ENCODE data around the gene APCDD1. TPM values are rescaled to one million over a fixed set of nuclear protein-coding genes. Genes with fewer than 3 reads are reported as not detected.
"Not testable (repeated sequence)": the region's sequence is repeated elsewhere in the genome, so short reads cannot be mapped to it uniquely, and the experiment has no call there.

APCDD1 gene
- total RNA-seq, 1 experiment from 2014 or later = 11.8 TPM

DNA sequence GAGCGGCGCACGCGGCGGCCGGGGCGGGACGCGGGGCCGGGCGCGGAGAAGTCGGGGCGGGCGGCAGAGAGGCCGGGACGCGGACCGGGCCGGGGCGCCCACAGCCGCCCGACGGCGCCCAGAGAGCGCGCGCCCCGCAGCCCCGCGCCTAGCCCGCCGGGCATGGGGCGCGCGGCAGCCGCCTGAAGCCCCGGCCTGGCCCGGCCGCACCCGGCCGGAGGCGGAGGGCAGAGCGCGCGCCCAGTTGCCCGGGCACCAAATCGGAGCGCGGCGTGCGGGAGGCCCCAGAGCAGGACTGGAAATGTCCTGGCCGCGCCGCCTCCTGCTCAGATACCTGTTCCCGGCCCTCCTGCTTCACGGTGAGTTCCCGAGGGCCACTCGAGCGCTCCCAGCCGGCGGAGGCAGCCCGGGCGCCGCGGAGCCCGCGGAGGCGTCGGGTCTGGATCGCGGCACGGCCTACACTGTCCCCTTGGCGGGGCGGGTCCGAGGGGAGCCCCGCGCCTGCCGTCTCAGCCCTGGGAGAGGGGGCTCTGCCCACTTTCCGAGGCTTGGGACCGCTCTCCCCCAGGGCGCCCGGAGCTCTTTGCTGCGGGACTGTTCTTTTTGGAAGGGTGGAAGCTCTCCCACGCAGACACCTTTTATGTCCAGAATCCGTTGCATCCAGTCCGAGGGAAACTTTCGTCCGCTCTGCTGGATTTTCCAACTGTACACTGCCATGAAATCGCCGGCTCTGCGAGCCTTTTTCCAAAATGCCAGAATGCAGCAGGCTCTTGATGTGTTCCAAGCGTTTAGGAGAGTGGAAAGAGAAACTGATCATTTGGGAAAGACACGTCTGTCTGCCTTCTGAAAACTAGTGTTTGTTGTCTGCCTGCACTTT is 484 bp downstream of the APCDD1 start:
- DNase-seq = peak; percentile 33
- H3K4me3 ChIP-seq = peak overlapping the region; percentile 64
- no peaks in the 10 kb centered on the region for H3K27me3 ChIP-seq
- no peaks in the 10 kb centered on the region for H3K9me3 ChIP-seq
- H3K36me3 ChIP-seq = no peaks in the 10 kb centered on the region

DNA sequence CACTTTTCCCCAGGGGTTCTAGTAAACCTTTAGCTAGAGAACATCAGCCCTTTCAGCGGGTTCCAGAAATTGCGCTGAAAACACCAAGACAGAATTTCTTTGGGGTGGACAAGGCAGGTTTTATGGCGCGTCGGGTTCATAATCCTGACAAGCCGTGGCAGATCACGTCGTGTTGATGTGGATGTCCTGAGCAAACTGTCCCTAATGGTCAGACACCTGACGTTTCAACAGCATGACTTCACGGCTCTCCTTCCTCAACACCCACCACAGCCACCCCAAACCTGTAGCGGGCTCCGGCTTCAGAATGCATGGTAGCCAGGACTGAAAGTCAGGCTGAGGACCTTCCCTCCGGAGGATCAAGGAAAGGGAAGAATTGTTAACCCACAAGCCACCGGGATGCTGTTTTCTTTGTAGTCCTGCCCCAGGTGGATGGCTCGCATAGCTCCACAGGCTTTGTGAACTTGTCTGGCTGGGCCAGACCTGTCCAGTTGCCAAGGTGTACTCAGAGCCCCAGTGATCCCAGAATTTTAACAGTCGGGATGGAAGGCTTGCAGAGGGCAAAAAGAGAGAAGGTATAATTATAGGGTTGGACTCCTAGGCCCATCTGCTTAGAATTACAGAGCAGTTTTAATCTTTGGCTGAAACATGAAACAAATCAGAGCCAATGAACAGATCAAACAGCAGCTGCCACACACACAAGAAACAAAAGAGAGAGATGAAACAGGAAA is 1.5 kb downstream of the APCDD1 start:
- Histone ChIP-seq H3K4me3 (peak overlapping the region; percentile 64), H3K9me3 (no peaks in the 10 kb centered on the region), H3K36me3 (no peaks in the 10 kb centered on the region), H3K27me3 (no peaks in the 10 kb centered on the region)
- no peak for DNase-seq

DNA sequence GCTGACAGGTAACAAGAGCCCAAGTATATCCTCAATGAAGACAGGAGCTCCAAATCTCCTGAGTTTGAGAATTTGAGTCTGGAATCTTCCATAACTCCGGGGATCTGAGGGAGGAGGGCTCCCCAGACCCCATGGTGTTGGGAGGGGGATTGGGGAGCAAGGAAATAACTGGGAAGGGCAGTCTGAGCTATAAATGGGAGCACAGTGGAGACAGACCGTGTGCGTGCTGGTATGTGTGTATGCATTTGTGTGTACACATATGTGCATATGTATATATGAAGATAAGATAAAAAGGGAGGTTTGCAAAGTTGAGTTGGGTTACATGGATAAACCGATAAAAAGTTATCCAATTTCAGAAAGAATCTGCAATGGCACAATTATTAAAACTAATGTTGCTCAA is 2.3 kb downstream of the APCDD1 start:
- no peak for DNase-seq
- Histone ChIP-seq H3K9me3 (no peaks in the 10 kb centered on the region), H3K36me3 (no peaks in the 10 kb centered on the region), H3K27me3 (no peaks in the 10 kb centered on the region), H3K4me3 (no peak overlapping the region)

DNA sequence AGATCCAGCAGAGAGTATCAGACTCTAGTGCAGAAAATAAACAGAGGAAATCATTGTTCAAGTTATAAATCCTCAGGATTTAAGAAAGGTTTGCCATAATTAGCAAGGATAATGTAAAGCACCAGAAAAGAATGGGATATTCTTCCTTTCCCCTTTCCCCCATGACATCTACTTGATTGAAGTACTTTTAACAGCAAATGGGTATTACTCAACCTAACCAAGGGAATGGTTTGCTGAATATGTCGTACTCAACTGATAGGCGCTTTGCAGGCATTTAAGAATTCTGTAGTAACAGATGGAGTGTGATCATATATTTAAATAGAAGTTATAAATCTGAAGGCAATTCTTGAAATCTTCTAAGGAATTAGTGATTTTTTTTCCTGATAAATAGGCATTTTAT is 2.7 kb downstream of the APCDD1 start:
- DNase-seq = no peak
- no peaks in the 10 kb centered on the region for H3K9me3 ChIP-seq
- H3K4me3 ChIP-seq = no peak overlapping the region
- H3K36me3 ChIP-seq = no peaks in the 10 kb centered on the region
- no peaks in the 10 kb centered on the region for H3K27me3 ChIP-seq

DNA sequence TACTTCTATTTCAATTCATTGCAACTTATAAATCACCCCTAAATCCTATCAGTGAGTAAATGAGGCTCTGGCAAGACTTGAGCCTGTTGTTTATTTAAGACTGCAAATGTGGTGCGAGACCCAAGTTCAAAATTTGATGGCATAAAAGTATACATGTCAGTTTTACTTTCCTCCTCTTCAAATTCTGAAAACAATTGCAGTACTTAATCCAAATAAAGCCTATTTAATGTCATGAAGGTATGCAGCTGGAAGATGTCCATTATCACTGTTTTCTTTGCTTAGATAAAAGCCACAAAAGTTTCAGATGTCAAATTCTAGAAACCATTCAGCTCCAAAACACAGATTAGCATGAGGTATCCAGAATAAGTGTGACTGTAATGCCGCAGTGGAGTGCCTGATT is 3.3 kb downstream of the APCDD1 start:
- Histone ChIP-seq H3K9me3 (no peaks in the 10 kb centered on the region), H3K27me3 (no peaks in the 10 kb centered on the region), H3K4me3 (no peak overlapping the region), H3K36me3 (no peaks in the 10 kb centered on the region)
- no peak for DNase-seq

DNA sequence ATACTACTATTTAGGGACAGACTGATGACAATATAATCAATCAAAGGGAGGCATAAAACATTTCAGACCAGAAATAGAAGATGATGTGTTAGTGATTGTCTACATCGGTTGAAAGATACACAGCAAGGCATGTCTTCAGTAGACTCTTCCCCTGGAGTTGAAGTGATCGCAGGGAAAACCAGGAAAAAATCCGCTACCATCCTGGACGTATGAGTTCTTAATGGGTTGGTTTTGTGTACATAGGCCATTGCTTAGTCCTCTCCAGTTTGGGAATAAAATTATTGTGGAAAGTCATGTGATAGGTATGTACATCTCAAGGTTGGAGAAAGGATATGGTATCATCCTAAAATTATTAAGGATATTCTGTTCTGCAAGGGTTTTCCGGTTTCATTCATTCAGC is 4.3 kb downstream of the APCDD1 start:
- no peak for DNase-seq
- Histone ChIP-seq H3K36me3 (no peaks in the 10 kb centered on the region), H3K4me3 (no peak overlapping the region), H3K27me3 (no peaks in the 10 kb centered on the region), H3K9me3 (no peaks in the 10 kb centered on the region)

DNA sequence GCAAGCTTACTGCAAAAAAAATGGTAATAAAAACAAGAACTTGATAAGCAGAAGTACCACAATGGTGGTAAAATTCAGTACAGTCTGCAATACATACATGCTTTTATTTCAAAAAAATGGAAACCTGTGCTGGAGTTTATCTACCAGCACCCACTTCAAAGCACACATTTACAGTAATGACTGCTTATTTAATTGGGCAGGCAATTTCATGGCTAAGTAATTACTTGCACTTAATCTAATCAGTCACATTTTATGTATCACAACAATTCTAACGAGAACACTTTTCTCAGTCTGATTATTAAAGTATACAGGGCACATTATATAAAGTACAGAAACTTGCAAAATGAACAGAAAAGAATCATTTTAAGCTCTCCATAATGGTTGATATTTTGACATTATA is 5.2 kb downstream of the APCDD1 start:
- Histone ChIP-seq H3K36me3 (no peaks in the 10 kb centered on the region), H3K9me3 (no peaks in the 10 kb centered on the region), H3K4me3 (no peak overlapping the region), H3K27me3 (no peaks in the 10 kb centered on the region)
- no peak for DNase-seq

DNA sequence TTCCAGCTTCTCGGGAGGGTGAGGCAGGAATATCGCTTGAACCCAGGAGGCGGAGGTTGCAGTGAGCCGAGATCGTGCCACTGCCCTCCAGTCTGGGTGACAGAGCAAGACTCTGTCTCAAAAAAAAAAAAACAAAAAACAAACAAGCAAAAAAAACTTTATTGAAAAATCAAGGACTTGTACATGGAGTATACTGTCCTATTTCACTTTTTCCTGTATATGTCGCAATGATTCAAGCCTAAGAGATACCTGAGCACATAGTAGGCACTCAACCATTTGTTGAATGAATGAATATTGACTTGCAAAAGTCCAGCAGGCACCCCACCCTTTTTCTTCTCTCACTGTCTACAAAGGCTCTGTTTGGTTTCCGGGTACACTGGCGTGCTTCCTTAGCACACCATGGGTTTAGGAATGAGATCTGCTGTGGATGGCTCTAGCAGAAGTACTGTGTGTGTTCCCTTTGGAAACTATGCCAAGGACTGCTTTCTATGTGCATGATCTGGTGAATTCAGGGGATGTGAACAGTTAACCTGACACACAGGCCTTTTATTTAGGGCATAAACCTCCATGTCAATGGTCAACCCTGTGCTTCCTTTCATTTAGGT is 6.1 kb downstream of the APCDD1 start:
- no peaks in the 10 kb centered on the region for H3K27me3 ChIP-seq
- DNase-seq = no peak
- no peak overlapping the region for H3K4me3 ChIP-seq
- no peaks in the 10 kb centered on the region for H3K36me3 ChIP-seq
- H3K9me3 ChIP-seq = no peaks in the 10 kb centered on the region

DNA sequence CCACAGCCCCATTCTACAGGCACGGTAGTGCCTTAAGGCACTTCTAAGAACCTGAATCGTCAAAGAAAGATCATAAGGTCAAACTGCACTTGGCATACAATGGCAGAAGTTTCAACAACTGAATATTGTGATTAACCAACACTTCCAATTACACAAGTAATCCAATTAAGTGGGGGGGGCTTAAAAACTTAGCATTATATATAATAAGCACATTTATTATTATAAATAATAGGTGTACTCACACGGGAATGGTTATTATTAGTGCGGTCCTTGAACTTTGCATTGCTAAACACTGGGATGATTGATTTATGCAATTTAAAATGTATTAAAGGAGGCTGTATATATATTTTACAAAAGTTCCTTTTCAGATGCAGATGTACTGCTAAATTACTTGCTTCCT is 7.6 kb downstream of the APCDD1 start:
- no peak for DNase-seq
- Histone ChIP-seq H3K4me3 (no peak overlapping the region), H3K9me3 (no peaks in the 10 kb centered on the region), H3K27me3 (no peaks in the 10 kb centered on the region), H3K36me3 (no peaks in the 10 kb centered on the region)

DNA sequence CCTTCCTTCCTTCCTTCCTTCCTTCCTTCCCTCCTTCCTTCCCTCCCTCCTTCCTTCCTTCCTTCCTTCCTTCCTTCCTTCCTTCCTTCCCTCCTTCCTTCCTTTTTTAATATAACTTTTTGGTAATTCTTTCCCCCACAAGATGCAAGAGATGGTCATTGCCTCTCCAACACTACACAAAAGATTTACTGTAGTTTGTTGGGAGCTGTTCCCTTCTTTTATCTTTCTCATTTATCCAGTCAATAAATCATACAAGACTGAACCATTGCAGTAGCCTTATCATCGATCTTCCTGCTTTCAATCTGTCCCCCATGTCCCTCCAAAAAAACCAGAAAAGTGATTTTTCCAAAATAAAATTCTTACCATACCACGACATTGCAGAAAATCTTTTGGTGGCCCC is 8.2 kb downstream of the APCDD1 start:
- Histone ChIP-seq H3K4me3 (no peak overlapping the region), H3K36me3 (no peaks in the 10 kb centered on the region), H3K27me3 (no peaks in the 10 kb centered on the region), H3K9me3 (no peaks in the 10 kb centered on the region)
- no peak for DNase-seq

DNA sequence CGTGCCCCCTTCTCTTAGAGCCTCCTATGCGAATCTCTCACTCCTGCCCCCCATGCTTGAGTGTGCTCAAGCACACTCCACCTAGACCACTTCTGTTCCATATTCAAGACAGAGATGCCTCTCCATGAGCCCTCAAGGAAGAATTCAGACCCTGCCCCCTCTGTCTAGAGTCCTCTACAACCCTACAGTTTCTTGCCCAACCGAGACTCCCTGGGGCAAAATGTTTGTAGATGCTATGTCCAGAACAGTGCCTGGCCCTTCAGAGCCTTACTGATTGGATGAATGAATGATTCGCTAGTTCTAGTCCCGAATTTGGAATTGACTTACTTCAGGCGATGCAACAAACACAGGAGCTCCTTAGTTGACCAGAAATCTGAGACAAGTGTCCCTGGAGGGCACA is 8.7 kb downstream of the APCDD1 start:
- DNase-seq = no peak
- Histone ChIP-seq H3K4me3 (no peak overlapping the region), H3K27me3 (no peaks in the 10 kb centered on the region), H3K9me3 (no peaks in the 10 kb centered on the region), H3K36me3 (no peaks in the 10 kb centered on the region)

DNA sequence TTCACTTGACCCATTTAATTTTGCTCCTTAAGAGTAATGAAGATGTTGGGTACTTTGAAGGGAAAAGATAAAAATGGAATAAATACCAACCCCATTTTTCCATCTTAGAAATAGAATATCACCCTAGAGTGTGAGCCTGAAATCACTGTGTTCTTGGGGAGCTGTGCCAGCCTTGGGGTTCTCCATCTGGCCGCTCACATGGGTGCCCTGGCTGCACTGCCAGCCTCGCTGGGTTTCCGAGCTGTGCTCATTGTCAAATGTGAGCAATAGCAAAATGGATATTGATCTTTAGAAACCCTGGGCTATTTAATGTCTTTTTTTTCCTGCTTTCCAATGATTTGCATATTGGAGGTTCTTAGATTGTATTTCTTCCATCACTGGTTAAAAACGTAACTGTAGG is 9.3 kb downstream of the APCDD1 start:
- H3K9me3 ChIP-seq = no peaks in the 10 kb centered on the region
- H3K27me3 ChIP-seq = no peaks in the 10 kb centered on the region
- DNase-seq = no peak
- H3K36me3 ChIP-seq = no peaks in the 10 kb centered on the region
- no peak overlapping the region for H3K4me3 ChIP-seq

DNA sequence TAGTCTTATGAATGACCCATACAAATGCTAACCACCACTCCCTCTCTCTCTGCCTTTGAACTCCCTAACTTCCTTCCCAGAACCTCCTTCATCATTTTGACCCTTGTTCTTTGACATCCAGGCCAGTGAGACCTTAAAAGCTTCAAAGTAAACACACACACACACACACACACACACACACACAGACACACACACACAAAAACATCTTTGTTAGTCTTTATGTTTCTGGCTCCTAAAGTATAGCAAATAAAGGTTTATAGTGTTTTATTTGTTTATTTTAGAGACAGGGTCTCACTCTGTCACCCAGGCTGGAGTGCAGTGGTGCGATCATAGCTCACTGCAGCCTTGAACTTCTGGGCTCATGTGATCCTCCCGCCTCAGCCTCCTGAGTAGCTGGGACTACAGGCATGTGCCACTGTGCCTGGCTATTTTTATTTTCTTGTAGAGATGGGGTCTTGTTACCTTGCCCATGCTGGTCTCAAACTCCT is 9.8 kb downstream of the APCDD1 start:
- not testable (repeated sequence) for H3K27me3 ChIP-seq, H3K4me3 ChIP-seq, H3K36me3 ChIP-seq, H3K9me3 ChIP-seq, DNase-seq

DNA sequence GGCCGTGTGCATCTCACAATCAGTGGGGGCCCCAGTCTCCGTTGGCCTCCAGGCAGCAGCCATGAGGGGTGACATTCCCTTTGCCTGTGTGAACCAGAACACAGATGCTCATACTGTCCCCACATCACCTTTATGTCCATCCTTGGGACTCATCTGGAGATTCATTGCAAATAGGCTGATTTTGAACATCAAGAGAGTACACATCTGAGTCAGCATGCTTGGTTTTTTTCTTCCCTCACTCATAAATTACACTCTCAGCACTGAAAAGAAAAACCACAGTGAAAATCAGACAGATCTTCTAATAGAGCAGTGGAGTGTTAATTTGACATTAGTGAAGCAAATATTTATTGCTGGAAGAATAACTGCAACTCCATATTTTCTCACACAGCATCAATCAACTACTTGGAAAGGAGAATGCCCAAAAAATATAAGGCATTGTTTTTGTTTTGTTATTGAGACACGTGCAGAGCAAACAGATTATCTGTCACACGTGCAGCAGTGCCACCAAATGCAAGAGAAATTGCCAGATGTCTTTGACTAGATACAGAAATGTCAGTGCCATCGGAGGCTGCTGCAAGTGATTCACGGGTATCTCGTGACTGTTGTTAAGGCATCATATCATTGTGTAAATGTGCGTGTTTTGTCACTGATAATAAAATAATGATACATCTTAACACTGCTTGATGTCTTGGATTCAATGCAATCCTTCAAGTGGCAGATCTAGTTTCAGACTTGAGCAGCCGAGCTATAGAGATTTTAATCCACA is 10.9 kb downstream of the APCDD1 start:
- H3K4me3 ChIP-seq = no peak overlapping the region
- H3K27me3 ChIP-seq = no peaks in the 10 kb centered on the region
- no peaks in the 10 kb centered on the region for H3K9me3 ChIP-seq
- H3K36me3 ChIP-seq = no peaks in the 10 kb centered on the region
- no peak for DNase-seq

DNA sequence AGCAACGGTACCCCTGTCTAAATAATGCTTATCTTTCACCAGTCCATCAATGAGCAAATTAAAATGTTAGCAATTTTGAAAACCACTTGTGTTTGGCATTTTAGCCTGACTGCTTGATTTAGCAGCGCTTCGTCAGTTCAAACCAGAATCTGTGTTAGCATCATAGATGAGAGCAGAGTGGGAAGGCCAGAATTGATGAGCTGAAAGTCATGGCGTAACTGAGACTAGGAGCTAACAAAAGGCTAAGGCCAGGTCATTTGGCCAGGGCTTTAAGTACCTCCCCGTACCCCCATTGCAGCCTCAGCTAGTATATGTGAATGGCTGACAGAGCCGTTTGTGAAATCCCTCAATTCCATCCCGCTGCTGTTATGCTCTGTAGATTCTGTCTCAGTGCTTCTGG is 16.0 kb downstream of the APCDD1 start:
- H3K4me3 ChIP-seq = no peak overlapping the region
- no peak for DNase-seq
- H3K36me3 ChIP-seq = no peaks in the 10 kb centered on the region
- H3K9me3 ChIP-seq = no peaks in the 10 kb centered on the region
- H3K27me3 ChIP-seq = no peaks in the 10 kb centered on the region

DNA sequence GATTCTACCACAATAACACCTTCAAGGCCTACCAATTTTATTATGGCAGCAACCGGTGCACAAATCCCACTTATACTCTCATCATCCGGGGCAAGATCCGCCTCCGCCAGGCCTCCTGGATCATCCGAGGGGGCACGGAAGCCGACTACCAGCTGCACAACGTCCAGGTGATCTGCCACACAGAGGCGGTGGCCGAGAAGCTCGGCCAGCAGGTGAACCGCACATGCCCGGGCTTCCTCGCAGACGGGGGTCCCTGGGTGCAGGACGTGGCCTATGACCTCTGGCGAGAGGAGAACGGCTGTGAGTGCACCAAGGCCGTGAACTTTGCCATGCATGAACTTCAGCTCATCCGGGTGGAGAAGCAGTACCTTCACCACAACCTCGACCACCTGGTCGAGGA is 17.1 kb downstream of the APCDD1 start:
- H3K27me3 ChIP-seq = no peaks in the 10 kb centered on the region
- DNase-seq = no peak
- no peaks in the 10 kb centered on the region for H3K36me3 ChIP-seq
- H3K9me3 ChIP-seq = no peaks in the 10 kb centered on the region
- H3K4me3 ChIP-seq = no peak overlapping the region

DNA sequence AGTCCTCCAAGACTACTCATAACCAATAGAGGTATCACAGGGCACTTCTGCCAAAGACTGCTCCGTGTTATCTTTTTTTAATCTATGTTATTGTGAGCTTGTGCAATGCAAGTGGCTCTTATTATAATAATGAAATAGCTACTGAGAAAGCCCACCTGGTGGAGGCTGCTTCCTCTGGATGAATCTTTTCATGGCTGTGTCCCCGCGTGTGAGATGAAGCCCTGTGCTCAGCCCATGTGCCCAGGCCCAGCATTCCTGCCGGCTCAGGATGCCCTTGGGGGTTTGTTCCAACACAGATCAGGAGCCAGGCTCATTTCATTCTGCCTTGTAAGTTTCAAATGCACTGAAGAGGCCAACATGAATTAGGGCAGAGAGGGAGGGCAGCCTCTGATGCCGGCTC is 18.7 kb downstream of the APCDD1 start:
- Histone ChIP-seq H3K9me3 (no peaks in the 10 kb centered on the region), H3K4me3 (no peak overlapping the region), H3K36me3 (no peaks in the 10 kb centered on the region), H3K27me3 (no peaks in the 10 kb centered on the region)
- no peak for DNase-seq
